IPS-15b (cell line): Measurements from ENCODE around the gene WNK1.
A peak's percentile ranks its signal among the peaks of the same experiment; 100 is the strongest.
"Not testable (repeated sequence)": the region's sequence is repeated elsewhere in the genome, so short reads cannot be mapped to it uniquely, and the experiment has no call there.

Source experiments
- H3K27me3 ChIP-seq: one replicate; pipeline ENCODE4 v1.6.1; 2013; ENCODE audit warnings: low read length; ENCODE audit not compliant: control insufficient read depth, insufficient read depth
- H3K36me3 ChIP-seq: one replicate; pipeline ENCODE4 v1.6.1; 2013; ENCODE audit warnings: low read length; ENCODE audit not compliant: control insufficient read depth, insufficient read depth
- H3K4me1 ChIP-seq: one replicate; pipeline ENCODE4 v1.6.1; 2013; ENCODE audit warnings: mild to moderate bottlenecking, low read length; ENCODE audit not compliant: control insufficient read depth, insufficient read depth
- H3K4me3 ChIP-seq: one replicate; pipeline ENCODE4 v1.5.1; 2013; ENCODE audit warnings: low read depth, low read length
- H3K9ac ChIP-seq: one replicate; pipeline ENCODE4 v1.6.1; 2013; ENCODE audit warnings: low read depth, mild to moderate bottlenecking, low read length
- H3K9me3 ChIP-seq: one replicate; pipeline ENCODE4 v1.6.1; 2013; ENCODE audit warnings: mild to moderate bottlenecking, low read length; ENCODE audit not compliant: control insufficient read depth, insufficient read depth

WNK1 gene

DNA sequence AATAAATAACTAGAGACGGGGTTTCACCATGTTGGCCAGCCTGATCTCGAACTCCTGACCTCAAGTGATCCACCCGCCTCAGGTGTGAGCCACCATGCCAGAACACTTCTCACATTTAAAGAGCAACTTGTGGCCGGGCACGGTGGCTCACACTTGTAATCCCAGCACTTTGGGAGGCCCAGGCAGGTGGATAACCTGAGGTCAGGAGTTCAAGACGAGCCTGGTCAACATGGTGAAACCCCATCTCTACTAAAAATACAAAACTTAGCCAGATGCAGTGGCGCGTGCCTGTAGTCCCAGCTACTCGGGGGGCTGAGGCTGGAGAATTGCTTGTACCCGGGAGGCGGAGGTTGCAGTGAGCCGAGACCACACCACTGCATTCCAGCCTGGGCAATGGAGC is 183.5 kb downstream of the WNK1 start:
- H3K9ac ChIP-seq, H3K27me3 ChIP-seq, H3K36me3 ChIP-seq: not testable (repeated sequence)

DNA sequence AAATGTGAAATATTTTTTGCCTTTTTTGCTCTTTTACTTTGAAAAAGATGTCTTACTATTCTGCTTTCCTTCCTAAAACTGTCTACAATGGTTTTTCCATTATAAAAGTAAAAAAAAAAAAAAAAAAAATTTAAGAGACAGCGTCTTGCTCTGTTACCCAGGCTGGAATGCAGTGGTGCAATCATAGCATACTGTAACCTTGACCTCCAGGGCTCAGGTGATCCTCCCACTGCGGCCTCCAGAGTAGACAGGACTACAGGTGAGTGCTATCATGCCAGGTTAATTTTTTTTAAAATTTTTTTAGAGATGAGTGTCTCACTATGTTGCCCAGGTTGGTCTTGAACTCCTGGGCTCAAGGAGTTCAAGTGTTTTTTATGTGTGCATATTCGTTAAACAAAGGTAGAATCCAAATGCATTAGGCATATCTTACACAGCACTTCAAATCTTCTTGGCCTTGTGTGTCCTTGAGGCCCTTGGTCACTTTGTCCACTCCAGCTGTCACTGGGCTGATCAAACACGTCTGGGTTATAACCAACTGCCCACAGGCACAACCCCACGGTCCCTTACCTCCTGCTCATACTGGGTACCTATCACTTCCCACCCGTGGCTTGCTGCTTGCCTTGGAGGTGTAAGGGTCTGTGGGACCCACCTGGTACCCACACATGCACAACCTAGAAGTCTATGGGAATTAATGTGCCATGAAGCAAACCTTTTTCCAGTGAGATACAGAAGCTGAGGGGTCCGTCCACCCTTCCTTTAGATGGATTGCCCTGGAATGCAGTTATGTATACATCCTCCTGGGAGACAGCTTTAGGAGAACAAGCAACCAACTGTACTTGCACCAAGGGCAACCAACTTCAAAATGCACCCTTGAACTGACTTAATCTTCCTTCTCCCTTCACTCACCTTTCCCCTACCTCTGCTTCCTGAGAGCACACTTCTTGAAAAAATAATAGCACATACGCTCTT is 184.3 kb downstream of the WNK1 start:
- no peaks in the 10 kb centered on the region for H3K27me3 ChIP-seq
- H3K4me1 ChIP-seq: no peaks in the 10 kb centered on the region

More for the DNA sequence above, 183.5 kb downstream of the WNK1 start:
- H3K4me3 ChIP-seq, H3K4me1 ChIP-seq, H3K9me3 ChIP-seq: not testable (repeated sequence)

DNA sequence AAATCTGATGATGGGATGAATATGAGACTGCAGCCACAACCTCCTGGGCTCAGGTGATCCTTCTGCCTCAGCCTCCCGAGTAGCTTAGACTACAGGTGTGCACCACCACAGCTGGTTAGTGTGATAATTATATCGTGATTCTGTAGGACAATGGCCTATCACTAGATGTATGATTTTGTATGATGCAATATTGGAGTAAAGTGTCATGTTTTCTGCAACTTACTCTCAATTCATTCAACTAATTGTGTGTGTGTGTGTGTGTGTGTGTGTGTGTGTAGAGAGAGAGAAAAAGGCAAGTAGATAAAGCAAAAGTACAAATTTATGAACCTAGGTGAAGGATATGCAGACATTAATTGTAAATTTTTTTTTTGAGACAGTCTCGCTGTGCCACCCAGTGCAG is 186.4 kb downstream of the WNK1 start:
- H3K4me1 ChIP-seq: no peaks in the 10 kb centered on the region
- peaks cover 11% of the 10 kb centered on the region for H3K36me3 ChIP-seq
- no peaks in the 10 kb centered on the region for H3K27me3 ChIP-seq
- no peak overlapping the region for H3K4me3 ChIP-seq
- no peaks in the 10 kb centered on the region for H3K9me3 ChIP-seq
- H3K9ac ChIP-seq: no peak overlapping the region

More for the DNA sequence above, 184.3 kb downstream of the WNK1 start:
- Histone ChIP-seq H3K4me3 (no peak overlapping the region), H3K36me3 (peaks cover 6% of the 10 kb centered on the region), H3K9ac (no peak overlapping the region), H3K9me3 (no peaks in the 10 kb centered on the region)

DNA sequence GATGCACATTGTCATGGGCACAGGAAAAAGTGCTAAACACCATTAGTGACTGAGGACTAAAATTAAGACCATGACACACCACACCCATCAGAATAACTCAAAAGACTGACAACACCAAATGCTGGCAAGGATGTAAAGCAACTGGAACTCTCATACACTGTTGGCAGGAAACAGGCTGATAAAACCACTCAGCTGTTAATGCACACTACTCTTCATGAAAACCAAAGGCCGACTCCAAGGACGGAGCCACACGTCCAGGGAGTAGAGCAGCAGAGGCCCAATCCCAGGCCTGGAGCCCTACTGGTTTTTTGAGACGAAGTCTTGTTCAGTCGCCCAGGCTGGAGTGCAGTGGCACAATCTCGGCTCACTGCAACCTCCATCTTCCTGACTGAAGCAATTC is 190.7 kb downstream of the WNK1 start:
- peaks cover 9% of the 10 kb centered on the region for H3K36me3 ChIP-seq
- no peaks in the 10 kb centered on the region for H3K27me3 ChIP-seq
- H3K9me3 ChIP-seq: no peaks in the 10 kb centered on the region
- no peak overlapping the region for H3K9ac ChIP-seq
- H3K4me3 ChIP-seq: no peak overlapping the region
- no peaks in the 10 kb centered on the region for H3K4me1 ChIP-seq

DNA sequence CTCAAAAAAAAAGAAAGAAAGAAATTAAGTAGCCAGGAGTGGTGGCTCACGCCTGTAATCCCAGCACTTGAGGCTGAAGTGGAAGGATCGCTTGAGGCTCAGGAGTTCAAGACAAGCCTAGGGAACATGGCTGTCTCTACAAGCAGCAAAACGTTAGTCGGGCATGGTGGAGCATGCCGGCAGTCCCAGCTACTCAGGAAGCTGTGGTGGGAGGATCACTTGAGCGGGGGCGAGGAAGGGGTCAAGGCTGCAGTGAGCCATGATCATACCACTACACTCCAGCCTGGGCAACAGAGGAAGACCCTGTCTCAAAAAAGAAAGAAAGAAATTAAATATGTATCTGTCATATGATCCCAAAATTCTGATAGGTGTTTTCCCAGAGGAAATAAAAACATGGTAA is 191.8 kb downstream of the WNK1 start:
- Histone ChIP-seq H3K4me3 (no peak overlapping the region), H3K27me3 (no peaks in the 10 kb centered on the region), H3K9ac (no peak overlapping the region), H3K9me3 (no peaks in the 10 kb centered on the region), H3K36me3 (peaks cover 5% of the 10 kb centered on the region), H3K4me1 (no peaks in the 10 kb centered on the region)

DNA sequence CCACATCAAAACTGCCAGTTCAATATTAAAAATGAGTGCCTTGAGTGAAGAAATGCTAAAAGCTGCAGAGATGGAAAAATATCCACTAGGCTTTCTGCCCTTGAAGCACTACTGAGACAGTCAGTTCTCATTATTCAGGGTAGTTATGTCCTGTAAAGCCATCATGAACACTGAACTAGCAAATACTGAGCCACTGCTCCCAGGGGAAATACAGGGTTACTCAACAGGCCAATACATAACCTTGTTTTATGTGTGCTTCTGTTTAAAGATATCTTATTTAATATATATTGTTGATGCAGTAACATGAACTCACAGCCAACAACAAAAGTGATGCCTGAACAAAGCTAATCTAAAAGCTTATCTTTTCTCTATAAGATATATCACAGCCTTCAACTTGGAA is 193.8 kb downstream of the WNK1 start:
- no peaks in the 10 kb centered on the region for H3K9me3 ChIP-seq
- H3K4me3 ChIP-seq: no peak overlapping the region
- no peak overlapping the region for H3K9ac ChIP-seq
- H3K36me3 ChIP-seq: peaks cover 5% of the 10 kb centered on the region
- no peaks in the 10 kb centered on the region for H3K4me1 ChIP-seq
- no peaks in the 10 kb centered on the region for H3K27me3 ChIP-seq

DNA sequence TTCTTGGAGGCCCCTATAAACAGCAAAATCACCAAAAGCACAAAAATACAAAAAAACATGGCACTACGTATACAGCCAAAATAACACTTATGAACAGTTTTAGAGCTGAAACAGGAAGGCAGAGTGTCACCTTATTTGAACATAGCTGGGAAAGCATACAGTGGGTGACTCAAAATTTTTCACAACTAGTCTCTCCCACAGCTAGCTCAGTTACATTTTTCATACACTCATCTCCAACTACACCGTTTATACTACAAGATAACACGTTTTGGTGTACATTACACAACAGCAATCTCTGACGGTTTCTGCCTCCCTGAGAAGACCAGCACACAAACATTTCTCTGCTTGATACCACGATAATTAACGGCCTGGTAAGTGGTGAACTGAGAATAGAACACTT is 194.3 kb downstream of the WNK1 start:
- Histone ChIP-seq H3K36me3 (peaks cover 5% of the 10 kb centered on the region), H3K9ac (no peak overlapping the region), H3K4me3 (no peak overlapping the region), H3K27me3 (no peaks in the 10 kb centered on the region), H3K9me3 (no peaks in the 10 kb centered on the region), H3K4me1 (no peaks in the 10 kb centered on the region)

DNA sequence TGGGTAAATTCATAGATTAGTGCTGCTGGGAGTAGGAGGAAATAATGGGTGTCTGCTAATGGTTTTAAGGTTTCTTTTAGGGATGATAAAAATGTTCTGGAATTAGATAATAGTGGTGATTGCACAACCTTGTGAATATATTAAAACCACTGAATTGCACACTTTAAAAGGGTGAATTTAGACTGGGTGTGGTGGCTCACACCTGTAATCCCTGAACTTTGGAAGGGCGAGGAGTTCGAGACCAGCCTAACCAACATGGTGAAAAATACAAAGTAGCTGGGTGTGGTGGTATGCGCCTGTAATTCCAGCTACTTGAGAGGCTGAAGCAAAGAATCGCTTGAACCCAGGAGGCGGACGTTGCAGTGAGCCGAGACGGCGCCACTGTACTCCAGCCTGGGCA is 195.9 kb downstream of the WNK1 start:
- H3K36me3 ChIP-seq: peaks cover under 1% of the 10 kb centered on the region
- no peaks in the 10 kb centered on the region for H3K4me1 ChIP-seq
- peak overlapping the region; percentile 98 for H3K9ac ChIP-seq
- no peaks in the 10 kb centered on the region for H3K27me3 ChIP-seq
- H3K4me3 ChIP-seq: peak overlapping the region; percentile 96
- no peaks in the 10 kb centered on the region for H3K9me3 ChIP-seq

DNA sequence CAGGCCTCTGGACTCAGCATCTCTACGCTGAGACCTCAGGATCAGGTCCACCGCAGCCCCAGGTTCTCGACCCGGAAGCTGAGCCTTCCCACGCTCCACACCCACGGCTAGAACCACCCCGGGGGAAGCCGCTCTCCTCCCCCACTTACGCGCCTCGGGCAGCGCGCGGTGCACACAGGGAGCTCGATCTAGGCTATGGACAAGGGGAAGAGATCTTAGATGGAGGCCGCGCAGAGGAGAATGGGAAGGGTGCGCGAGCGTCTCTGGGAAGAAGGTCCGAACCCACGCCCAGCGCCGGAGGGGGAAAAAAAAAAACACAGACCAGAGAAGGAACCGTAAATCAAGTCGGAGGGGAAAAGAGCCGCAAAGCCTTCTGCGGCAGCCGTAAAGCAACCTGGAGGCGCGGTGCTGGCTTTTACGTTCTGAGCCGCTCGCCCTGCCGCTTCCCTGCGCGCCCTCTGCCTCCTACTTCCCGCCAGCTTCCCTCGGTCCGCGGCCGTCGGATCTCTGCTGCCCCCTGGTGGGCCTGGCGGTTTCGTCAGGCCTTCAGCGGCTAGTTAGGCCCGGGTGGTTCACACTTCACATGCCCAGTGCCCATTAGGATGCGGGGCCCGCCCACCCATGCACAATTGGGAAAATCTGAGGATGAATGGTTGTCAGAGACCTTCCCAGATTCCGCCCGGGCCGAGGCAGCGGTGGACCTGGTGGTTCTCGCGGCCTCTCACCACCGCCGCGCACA is 197.2 kb downstream of the WNK1 start, which contains the start of gene RAD52:
Gene RAD52, minus strand, starts transcription at position 242 of the 739 bp plus-strand sequence. CDS start 16,636 bp downstream, outside the sequence.
- Histone ChIP-seq H3K4me1 (no peaks in the 10 kb centered on the region), H3K27me3 (no peaks in the 10 kb centered on the region), H3K36me3 (no peaks in the 10 kb centered on the region), H3K9me3 (no peaks in the 10 kb centered on the region), H3K9ac (peak within 1 kb of the TSS; percentile 98), H3K4me3 (peak within 1 kb of the TSS; percentile 96)

DNA sequence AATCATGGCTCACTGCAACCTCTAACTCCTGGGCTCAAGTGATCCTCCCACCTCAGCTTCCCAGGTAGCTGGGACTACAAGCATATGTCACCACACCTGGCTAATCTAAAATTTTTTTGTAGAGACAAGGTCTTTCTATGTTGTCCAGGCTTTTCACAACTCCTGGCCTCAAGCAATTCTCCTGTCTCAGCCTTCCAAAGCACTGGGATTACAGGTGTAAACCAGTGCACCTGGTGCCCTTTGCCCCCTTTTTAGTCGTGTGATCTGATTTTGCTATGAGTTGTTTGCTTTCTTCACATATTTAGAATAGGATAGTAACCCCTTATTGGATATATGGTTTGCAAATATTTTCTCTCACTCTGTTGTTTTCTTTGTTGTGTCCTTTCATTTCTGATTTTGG is 198.8 kb downstream of the WNK1 start:
- Histone ChIP-seq H3K27me3 (no peaks in the 10 kb centered on the region), H3K4me1 (no peaks in the 10 kb centered on the region), H3K9me3 (no peaks in the 10 kb centered on the region), H3K4me3 (no peak overlapping the region), H3K36me3 (no peaks in the 10 kb centered on the region), H3K9ac (no peak overlapping the region)

DNA sequence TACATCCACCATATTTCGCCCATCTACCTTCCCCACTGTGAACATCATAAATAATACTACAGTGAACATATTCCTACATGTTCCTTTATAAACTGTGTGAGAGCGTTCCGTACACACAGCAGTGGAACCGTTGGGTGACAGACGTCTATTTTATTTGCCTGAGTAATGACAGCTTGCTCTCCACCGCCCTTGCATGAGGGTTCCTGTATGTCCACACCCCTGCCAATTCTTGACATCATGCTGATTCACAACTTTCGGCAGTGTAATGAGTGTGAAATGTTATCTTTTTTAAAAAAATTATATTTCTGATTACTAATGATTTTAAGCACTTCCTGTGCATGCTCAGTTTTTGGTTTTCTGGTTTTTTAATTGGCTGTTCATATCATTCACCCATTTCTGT is 201.4 kb downstream of the WNK1 start:
- Histone ChIP-seq H3K4me1 (no peaks in the 10 kb centered on the region), H3K9ac (no peak overlapping the region), H3K4me3 (no peak overlapping the region), H3K36me3 (no peaks in the 10 kb centered on the region), H3K27me3 (no peaks in the 10 kb centered on the region), H3K9me3 (no peaks in the 10 kb centered on the region)

DNA sequence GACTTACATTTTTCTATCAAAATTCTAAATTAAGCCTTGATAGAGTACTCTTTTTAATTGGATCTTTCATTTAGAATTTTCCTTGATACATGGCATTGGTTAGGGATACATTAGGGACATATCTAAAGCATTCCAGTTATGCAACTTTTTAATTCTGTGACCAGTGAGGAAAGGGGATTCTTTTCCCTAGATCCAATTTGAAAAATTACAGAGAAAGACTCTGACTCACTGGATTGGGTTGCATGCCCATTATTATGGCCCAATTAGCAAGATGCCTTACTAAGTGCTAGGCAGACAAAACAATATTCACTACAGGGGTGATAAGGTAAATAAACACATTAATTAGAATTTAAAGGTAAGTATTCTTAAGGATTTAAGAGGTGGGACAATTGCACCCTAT is 202.4 kb downstream of the WNK1 start:
- no peaks in the 10 kb centered on the region for H3K36me3 ChIP-seq
- H3K27me3 ChIP-seq: no peaks in the 10 kb centered on the region
- H3K4me1 ChIP-seq: no peaks in the 10 kb centered on the region
- no peak overlapping the region for H3K4me3 ChIP-seq
- no peak overlapping the region for H3K9ac ChIP-seq
- no peaks in the 10 kb centered on the region for H3K9me3 ChIP-seq
